Uterus (tissue), 2 donors: Measurements from ENCODE around the gene GMDS.

Experiments used
- CTCF ChIP-seq, 4 experiments: fragments of 200-600 bp in 2 of 4; fragments of 450-650 bp in 2 of 4; sonication (generic) in 2 of 4; IDR thresholded peaks; one replicate each; pipeline ENCODE4 v1.5.1; 2016 to 2019; ENCODE audit warnings: antibody characterized with exemption in 4 of 4, mild to moderate bottlenecking in 2 of 4, moderate library complexity in 1 of 4
- POLR2A ChIP-seq, 2 donors: fragments of 450-650 bp; IDR thresholded peaks; one replicate each; pipeline ENCODE4 v1.6.1; 2016; ENCODE audit warnings: antibody characterized with exemption in 2 of 2, mild to moderate bottlenecking in 1 of 2, moderate library complexity in 1 of 2

- TF ChIP-seq CTCF (IDR thresholded peaks at IDR 0.05) (no peak), POLR2A (IDR thresholded peaks at IDR 0.05) (no peak)
Observed at GRCh38 chr6:1840491-1841121, 404.8 kb downstream of the GMDS start.
